NCI-H526 treated with DMSO at 0.1 percent for 48 hours (cell line): ENCODE measurements around the gene ANKRD11.

Experiments used
- DNase-seq: peaks from one replicate; lab custom pipeline; 2025; lab: John Stamatoyannopoulos, UW

ANKRD11 gene

DNA sequence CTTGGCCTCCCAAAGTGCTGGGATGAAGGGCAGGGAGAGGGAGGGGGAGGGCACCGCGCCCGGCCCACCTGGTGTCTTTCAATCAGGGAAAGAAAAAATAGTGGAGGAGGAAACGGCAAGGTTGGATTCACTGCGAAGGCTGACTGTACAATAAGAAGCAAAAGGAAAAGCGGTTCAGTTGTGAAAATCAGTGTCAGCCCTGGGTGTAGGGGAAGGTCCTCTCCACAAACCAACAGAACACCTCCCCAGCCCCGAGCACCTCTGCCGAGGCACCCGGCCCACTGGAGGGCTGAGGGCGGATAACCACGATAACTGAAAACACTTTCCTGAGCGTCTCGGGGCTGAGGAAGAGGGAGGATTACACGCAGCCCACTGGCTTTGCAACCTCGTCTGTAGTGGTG lies 16.4 kb upstream of the ANKRD11 start:
- DNase-seq: no peak

DNA sequence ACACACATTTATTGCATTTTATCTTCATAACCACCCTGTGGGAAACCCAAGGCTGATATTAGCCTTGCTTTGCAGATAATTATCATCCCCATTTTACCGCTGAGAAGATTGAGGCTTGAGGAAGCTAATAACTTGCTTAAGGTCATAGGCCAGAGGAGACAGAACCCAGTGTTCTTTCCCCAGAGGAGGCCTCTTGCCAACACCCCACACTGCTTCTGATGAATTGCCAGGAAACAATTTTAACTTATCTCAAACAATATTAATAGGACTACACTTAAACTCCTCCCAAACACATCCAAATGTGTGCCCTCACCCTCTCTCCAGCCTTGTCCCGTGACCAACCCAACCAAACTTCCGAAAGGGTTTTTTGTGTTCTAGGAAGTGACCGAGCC lies 15.7 kb upstream of the ANKRD11 start:
- no peak for DNase-seq

DNA sequence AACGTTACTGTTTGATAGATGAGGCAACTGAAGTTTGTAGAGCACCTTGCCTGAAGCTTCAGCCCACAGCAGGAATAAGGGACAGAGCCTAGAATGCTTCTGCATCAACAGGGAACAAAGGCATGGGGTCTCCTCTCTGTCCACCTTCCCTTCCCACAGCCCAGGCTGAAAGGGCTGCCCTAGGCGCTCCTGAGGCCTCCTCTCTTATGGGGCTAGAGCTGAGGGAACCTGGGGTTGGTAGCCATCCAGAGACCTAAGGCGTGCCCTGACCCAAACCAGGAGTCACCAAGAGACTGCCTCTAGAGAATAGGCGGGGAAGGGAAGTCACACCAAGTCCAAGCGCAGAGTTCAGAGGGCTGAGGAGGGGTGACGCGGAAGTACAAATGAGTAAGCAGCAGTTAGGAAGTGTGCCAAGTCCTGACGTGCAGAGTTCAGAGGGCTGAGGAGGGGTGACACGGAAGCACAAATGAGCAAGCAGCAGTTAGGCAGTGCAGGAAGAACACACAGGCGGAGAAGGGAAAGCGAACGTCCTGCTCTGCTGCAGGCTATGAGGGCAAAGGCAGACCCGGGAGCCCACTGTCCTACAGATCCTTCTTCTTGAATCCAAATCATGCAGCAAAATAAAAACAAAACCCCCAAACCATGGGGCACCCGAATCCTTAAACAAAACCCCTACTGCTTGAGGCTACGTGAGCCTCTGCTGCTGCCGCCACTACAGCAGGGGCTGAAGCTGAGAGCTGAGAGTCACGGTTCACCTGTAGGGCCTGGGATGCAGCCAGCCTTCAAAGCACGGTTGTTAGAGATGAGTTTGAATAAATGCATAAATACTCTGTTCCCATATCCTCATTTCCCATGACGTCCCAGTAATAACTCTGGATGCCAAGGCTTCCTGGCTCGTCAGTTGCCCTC lies 15.1 kb upstream of the ANKRD11 start:
- DNase-seq: no peak

DNA sequence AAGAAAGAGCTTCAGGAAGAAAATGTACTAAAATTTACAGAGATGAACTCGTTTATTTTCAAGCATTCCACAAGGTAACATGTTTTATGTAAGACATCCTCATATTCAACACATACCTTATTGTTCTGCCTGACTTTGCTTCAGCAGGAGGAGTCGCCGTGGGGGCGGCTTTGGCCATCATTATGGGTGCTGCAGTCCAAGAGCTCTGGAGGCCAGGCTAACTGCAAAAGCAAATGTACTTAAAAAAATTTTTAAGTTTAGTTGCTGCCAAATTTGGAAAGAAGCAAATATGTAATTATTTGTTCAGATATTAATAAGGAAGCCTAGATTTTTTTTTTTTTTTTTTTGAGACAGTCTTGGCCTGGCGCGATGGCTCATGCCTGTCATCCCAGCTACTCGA lies 13.7 kb upstream of the ANKRD11 start:
- no peak for DNase-seq

DNA sequence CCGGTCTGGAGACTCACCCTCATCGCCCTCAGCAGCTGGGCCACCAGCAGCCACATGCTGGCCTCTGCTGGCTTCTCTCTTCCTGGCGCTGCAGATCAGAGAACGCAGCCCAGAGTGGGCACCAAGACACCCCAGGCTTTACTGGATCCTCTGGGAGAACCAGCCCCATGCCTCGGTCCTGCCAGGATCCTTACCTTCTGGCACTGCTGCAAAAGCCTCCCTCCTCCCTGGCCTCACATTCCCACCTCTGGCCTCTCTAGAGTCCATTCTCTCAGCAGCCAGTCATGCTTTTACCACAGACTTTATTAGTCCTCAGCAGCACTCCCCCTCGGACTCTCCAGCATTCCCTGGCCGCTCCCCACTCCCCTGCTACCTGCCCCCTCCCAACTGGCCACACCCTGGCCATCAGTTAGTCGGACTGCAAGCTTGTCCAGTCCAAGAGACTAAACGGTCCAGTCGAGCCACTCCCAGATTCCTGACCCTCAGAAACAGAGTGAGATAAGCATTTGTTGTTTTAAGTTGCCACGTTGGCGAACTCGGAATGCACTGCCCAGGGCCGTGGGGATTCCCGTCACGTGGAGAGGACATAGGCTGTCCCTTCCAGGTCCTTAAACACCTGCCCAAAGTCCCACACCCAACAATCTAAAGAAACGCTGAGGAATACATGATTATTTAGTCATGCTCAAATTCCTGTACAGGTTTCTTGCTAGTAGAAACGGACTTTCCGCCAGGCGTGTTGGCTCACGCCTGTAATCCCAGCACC lies 11.9 kb upstream of the ANKRD11 start:
- DNase-seq: no peak

DNA sequence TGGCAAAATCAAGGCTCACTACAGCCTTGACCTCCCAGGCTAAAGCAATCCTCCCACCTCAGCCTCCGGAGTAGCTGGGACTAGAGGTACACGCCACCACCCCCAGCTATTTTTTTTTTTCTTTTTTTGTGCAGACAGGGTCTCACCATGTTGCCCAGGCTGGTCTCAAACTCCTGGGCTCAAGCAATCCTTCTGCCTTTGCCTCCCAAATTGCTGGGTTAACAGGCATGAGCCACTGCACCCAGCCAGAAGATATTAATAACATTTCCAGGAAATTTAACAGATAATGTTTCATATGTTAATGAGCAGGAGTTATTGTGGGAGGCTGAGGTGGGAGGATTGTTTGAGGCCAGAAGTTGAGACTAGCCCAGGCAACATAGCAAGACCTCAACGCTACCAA lies 9.4 kb upstream of the ANKRD11 start:
- no peak for DNase-seq

DNA sequence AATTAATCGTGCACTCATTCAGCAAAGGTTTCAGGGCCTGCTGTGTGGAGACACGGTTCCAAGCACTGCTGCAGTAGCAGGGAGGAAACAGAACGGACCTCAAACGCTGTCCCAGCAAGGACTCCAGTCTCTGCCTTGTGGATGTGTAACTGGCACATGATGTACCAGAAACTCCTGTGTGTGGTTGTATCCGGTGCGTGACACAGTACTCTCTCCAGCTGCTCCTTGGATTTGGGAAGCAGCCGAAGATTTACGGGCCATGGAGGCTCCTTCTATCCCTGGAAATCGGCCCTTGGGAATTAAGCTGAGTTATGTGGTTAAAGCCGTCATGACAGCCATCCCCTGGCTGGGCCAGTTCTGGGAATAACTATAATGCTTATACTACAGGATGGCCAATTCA lies 8.5 kb upstream of the ANKRD11 start:
- no peak for DNase-seq

DNA sequence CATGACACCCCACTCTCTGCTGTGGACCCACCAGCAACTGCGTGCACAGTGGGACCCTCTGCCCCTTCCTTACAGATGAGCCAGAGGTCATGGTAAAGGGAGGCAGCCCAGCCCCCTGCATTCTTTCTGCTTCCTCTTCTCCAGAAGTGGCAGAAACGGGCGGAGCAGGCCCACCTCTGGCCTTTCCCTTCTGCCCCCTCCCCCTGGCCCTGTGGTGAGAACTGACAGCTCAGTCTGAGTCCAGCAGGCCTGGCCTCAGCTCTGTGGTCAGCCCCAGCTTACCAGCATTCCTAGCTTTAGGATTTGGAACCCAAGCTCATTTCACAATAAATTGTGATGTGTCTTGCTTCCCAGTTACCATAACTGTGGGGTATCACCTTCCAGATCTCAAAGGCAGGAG lies 4.8 kb upstream of the ANKRD11 start:
- DNase-seq: no peak

DNA sequence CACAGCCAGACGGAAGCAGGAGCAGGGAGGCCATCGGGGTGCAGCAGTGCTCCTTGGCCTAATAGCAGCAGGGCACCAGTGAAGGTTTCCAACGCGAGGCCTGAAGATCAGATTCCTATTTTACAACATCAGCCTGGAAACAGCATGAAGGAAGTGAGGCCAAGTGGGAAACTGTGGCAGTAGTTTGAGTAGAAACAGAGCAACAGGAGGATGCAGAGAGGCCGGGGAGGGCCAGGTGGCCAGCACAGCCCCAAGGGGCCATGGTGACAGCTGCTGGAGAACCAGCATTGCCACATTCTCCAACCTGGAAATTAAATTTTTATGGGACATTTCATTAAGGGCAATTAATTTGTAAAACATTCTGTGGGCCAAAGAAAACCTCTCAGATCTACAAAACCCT lies 3.4 kb upstream of the ANKRD11 start:
- no peak for DNase-seq

DNA sequence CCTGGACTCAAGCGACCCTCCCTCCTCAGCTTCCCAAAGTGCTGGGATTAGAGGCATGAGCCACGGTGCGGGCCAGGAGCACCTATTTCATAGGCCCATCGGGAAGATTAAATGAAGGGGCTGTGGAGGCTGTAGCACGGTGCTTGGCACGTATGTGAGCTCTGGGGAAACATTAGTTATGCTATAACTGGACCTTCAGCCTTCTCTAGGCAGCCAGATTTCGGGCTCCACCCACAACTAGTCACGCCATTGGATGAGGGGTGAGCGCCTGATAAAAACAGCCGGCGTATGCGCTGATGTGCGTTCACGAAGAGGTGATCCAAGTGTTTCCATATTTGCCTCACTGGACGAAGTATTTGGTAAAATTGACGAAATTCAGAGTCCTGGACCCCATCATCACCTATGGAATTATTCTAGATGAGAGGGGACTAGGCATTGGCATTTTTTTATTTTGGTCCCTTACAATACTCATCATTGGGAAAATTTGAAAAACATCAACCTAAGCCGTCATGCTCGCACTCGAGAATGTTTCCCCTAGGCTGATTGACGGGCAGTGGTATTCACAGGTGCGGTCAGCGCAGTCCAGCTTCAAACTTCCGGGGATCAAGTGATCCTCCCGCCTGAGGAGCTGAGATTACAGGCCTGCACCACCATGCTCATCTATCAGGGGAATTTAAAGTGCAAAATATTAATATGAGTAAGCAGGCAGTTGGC lies 1.8 kb upstream of the ANKRD11 start:
- DNase-seq: no peak

DNA sequence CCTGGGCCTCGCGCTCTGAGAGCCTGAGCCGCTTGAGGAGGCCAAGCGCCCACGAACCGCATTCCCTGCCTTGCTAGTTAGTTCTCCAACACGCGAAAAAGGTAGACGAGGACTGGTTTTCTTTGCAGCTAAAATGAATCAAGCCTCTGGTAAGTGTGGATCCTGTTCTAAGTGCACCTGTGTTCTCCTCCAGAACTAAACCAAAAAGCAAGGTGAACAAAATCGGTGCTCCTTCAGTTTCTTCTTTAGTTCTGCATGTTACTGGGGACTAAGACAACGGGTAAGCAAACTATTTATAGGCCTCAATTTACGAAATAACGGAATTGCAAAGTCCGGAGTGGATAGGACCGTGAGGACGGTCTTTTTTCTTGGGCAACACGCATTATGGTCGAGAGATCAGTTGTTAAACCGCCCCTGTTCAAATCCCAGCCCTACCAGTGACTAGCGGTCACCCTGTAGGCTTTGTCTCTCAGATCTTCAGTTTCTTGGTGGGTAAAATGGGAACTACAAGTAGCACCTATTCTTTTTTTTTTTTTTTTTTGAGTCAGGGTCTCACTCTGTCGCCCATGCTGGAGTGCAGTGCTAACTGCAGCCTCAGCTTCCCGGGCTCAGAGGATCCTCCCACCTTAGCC lies 993 bp upstream of the ANKRD11 start:
- no peak for DNase-seq

DNA sequence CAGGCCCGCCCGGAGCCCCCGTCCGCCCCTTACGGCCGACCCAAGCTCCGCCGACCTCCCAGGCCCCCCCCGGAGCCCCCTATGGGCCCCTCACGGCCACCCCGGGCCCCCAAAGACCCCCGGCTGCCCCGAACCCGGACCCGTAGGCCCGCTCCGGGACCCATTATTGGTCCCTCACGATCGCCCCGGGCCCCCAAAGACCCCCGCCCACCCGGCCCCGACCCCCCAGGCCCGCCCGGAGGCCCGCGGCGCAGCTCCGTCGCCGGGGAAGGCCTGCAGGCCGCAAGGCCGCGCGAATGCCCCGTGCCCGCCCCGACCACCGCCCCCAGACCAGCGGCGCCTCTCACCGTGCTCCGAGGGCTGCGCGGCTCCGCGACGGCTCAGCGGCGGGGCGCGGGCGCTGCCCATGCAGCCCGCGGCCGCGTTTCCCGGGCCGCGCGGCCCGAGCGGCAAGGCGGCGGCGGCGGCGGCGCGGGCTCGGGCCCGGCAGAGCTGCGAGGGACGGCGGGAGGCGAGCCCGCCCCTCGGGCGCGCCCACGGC lies 393 bp downstream of the ANKRD11 start:
- DNase-seq: no peak

DNA sequence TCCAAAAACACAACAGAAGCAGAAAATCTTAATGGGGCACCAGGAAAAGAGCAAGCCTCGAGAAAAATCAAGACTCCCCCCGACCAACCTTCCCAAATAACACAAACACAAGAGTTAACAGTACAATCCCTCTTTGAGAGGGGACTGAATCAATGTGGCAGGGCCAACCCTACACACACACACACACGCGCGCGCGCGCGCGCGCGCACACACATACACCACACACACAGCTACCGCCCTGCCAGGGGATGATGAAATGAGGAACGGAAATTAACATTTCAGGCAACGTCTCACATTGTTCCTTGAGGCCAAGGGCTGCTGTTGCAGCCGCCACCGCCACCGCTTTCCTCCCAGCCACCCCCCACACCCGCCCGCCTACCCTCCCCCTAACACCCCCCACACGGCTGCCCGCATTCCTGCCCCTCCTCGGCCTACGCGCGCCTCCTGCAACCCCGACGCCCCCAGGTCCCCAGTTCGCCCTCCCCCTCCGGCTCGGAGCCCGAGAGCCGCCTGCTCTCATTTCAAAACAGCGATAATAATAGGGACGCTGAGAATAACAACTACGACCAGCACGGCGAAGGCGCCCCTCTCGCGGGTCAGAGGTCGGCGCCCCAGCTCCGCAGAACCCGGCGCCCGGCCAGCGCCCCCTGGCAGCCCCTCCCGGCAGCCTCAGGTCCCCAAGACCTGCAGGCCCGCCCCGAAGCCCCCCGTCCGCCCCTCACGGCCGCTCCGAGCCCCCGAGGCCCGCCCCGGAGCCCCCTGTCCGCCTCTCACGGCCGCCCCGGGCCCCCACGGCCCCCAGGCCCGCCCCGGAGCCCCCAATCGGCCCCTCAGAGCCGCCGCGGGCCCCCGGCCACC lies 1.1 kb downstream of the ANKRD11 start:
- peak; percentile 29 for DNase-seq

DNA sequence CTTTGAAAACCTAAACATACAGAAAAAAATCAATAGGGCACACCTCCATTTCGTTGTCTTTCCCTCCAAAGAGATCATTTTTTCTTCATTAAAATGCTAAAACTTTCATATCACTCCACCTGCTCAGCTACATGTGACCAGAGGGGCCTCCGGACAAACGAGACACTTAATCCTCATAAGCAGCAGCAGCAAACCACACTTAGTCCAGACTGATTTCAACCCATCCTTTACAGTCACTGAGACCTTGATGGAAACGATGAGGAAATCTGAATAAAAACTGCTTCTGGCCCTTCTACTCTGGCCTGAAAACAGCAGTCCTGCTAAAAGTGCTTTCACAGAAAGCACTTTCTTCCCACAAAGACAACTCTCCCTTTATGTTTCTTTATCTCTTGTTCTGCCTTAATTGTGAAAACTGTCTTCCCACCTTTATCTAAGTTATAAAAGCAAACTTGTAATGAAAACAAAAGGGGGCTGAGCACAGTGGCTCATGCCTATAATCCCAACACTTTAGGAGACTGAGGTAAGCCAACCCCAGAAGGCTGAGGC lies 4.6 kb downstream of the ANKRD11 start:
- DNase-seq: no peak

DNA sequence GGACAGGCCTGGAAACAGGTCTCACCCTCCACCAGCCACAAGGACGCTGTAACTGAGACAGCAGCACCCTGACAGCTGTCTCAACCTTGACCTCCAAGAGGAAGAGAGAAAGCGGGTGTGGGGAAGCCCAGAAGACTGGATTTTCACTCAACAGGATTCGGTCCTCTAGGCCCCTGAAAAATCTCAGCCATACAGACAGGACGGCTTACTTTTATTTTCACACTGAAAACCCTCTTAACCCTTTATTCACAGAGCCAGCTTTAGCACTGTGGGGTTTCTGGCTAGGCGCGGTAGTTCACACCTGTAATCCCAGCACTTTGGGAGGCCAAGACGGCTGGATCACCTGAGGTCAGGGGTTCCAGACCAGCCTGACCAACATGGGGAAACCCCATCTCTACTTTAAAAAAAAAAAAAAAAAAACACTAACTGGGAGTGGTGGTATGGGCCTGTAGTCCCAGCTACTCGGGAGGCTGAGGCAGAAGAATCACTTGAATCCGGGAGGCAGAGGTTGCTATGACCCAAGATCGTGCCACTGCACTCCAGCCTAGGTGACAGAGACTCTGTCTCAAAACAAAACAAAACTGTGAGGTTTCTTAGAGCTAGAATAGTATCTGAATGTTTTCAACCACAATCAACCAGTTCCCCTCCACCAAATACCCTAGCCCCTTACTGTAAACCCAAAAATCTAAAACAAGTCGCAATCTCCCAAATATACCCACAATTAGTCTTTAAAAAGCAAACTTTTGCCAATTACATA lies 5.3 kb downstream of the ANKRD11 start:
- no peak for DNase-seq

DNA sequence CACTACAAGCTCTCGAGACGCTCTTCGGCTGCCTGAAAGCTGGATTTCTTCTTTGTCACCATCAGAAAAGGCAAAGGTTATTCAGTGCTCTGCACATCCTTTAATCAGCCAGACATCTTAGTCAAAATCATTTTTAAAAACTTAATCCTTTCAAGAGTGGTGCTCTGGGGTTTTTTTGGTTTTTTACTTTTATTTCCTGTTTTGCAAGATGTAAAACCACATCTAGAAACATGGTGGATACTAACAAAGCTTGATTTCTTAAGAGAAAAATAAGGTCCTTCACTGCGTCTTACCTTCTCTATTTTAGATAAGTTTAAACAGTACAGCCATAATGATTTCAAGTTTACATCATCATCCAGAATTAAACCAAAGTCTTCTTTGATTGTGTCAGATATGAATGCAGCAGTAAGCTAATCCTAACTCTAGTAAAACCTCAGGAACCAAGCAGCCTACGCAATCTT lies 6.3 kb downstream of the ANKRD11 start:
- no peak for DNase-seq

DNA sequence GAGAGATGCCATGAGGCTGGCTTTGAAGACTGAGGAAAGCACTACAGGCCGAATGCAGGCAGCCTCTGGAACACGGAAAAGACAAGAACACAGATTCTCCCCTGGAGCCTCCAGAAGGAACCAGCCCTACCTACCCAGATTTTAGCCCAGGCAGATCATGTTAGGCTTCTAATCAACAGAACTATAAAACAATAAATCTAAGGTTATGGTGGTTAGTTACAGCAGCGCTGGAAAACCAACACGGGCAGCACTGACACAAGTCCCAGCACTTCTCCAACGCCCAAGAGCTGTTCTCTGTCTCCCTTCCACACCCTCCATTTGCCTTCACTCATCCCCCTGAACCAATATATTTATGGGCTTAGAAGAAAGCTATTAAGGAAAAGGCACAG lies 7.5 kb downstream of the ANKRD11 start:
- DNase-seq: no peak

DNA sequence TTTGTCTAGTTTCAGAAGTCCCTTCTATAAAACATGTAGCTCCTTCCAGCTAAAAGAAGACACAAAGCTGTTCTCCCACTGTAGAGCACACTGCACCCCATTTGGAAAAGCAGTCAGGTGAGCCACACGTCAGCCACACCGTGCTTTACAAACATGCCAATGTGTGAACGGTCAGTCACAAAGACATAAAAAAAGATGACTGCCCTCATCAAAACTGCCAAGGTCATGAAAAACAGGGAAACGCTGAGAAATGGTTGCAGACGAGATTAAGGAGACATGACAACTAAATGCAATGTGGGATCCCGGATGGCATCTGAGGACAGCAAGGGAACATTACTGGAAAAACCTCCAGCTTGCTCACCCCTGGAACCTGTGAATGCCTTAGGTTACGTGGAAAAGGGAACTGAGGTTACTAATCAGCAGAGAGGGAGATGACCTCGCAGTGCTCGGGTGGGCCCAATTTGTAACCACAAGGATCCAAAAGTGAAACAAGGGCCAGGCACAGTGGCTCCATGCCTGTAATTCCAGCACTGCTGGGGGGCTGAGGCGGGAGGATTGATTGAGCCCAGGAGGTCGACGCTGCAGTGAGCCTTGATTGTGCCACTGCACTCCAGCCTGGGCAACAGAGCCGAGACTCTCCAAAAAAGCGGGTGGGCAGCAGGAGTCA lies 8.1 kb downstream of the ANKRD11 start:
- DNase-seq: no peak

DNA sequence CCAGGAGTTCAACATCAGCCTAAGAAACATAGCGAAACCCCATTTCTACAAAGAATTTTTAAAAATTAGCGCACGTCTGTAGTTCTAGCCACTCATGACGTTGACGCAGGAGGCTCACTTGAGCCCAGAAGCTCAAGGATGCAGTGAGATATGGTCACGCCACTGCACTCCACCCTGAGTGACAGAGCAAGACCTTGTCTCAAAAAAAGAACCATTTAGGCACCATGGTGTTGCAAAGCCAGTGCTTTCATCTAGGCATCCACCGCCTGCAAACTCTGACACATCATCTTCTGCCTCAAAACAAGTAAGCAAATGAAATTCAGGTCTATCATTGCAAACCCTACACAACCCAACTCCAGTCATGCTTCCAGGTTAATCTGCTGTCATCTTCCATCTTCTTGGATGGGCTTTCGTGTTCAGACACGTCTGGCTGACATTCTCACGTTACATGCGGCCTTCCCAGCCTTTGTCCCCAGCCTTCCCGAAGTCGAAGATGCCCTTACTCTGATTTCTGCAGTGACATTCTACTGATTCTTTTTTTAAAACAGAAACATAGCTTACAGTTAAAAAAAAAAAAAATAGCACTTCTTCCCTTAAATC lies 8.9 kb downstream of the ANKRD11 start:
- no peak for DNase-seq
